BLaER1 treated with 17β-estradiol and CSF1 and Interleukin-3, amounts not matched to agents 10 nM and 100 nM (cell line): ENCODE results near the gene ACAN.
"Not testable (repeated sequence)": the region's sequence is repeated elsewhere in the genome, so short reads cannot be mapped to it uniquely, and the experiment has no call there.

Experiments
- H3K27ac ChIP-seq, 11 experiments: shearing (Covaris generic); formaldehyde crosslinking; 2 replicates each; pipeline ENCODE4 v1.8.1; 2022
- H3K27me3 ChIP-seq, 11 experiments: shearing (Covaris generic); formaldehyde crosslinking; 2 replicates each; pipeline ENCODE4 v1.8.1; 2022
- H3K36me3 ChIP-seq, 11 experiments: shearing (Covaris generic); formaldehyde crosslinking; 2 replicates each; pipeline ENCODE4 v1.8.1; 2022
- H3K4me1 ChIP-seq, 10 experiments: shearing (Covaris generic); formaldehyde crosslinking; 2 replicates each; pipeline ENCODE4 v1.8.1; 2022
- H3K4me2 ChIP-seq, 11 experiments: shearing (Covaris generic); formaldehyde crosslinking; 2 replicates each; pipeline ENCODE4 v1.8.1; 2022
- H3K4me3 ChIP-seq, 10 experiments: shearing (Covaris generic); formaldehyde crosslinking; 2 replicates each; pipeline ENCODE4 v1.8.1; 2022
- H3K9ac ChIP-seq, 11 experiments: shearing (Covaris generic); formaldehyde crosslinking; 2 replicates each; pipeline ENCODE4 v1.8.1; 2022
- H3K9me3 ChIP-seq, 11 experiments: shearing (Covaris generic); formaldehyde crosslinking; replicated peaks in 1 of 11; 2 replicates each; pipeline ENCODE4 v1.8.1; 2022
- H4K20me1 ChIP-seq, 11 experiments: shearing (Covaris generic); formaldehyde crosslinking; 2 replicates each; pipeline ENCODE4 v1.8.1; 2022
- Cebpa-rat ChIP-seq, 11 experiments: shearing (Covaris generic); IDR thresholded peaks; 2 replicates each; pipeline ENCODE4 v1.8.1; 2022

The ACAN gene

DNA sequence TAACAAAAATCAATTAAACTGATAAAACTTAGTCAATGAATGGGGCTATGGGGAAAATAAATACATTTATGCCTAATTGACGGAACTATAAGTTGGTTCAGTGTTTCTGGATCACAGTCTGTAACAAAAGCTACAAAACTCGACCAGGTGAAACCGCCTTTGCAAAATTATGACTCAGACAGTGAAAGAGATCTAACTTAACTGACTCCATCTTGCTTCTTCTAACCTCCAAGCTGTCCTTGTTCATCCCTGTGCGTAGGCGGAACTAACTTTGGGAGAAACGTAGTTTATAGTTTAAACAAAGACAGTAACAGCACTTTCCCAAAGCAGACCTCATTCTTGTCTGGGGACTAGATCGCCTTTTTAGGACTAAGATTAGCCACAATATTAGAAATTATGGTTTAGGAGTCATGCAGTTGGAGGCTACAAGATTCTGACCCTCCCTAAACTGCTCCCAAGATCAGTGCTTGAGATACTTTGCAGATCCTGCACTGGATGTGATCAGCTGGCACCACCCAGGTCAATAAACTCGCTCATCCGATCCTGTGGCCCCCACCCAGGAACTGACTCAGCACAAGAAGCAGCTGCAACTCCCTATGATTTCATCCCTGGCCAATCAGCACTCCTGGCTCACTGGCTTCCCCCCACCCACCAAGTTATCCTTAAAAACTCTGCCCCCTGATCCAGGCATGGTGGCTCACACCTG lies 117.1 kb downstream of the ACAN start:
- Histone ChIP-seq H3K4me3 (no peak overlapping the region), H3K9ac (no peak overlapping the region), H3K36me3 (no peaks in the 10 kb centered on the region), H3K27ac (0 out of 22 replicates have a peak overlapping the region, but pooled peaks of 3 of the 11 experiments have one; percentile 3 to 62 (median 9)), H3K4me2 (peak overlapping the region in 6 of 11 experiments; percentile 10 to 62 (median 50); a peak in 9 of 22 replicates), H3K9me3 (peaks cover 0 to 16% (median 0%) of the 10 kb centered on the region in 11 experiments; a peak in 6 of 22 replicates), H3K27me3 (peaks cover 0 to 12% (median 0%) of the 10 kb centered on the region in 11 experiments; a peak in 2 of 22 replicates), H4K20me1 (no peaks in the 10 kb centered on the region; a peak in 1 of 22 replicates), H3K4me1 (peaks cover 0 to 37% (median 26%) of the 10 kb centered on the region in 10 experiments; a peak in 14 of 20 replicates)
- no peak for TF ChIP-seq Cebpa-rat (IDR thresholded peaks at IDR 0.05)

GRCh38 chr15:88920892-88921435 lies 117.7 kb downstream of the ACAN start:
- Histone ChIP-seq H3K27me3 (peaks cover 0 to 12% (median 0%) of the 10 kb centered on the region in 11 experiments; a peak in 2 of 22 replicates), H3K4me2 (peak overlapping the region in 5 of 11 experiments; percentile 18 to 62 (median 51); a peak in 8 of 22 replicates), H3K9me3 (peaks cover 0 to 19% (median 0%) of the 10 kb centered on the region in 11 experiments; a peak in 6 of 22 replicates), H3K4me1 (peaks cover 0 to 37% (median 26%) of the 10 kb centered on the region in 10 experiments; a peak in 14 of 20 replicates)
- H3K27ac ChIP-seq, H4K20me1 ChIP-seq, H3K36me3 ChIP-seq, H3K4me3 ChIP-seq, H3K9ac ChIP-seq: not testable (repeated sequence)
